8988T (cell line): Measurements from ENCODE around the gene PATJ.

ENCODE experiments used
- DNase-seq: peaks from one replicate; pipeline ENCODE4 v3.0.0; 2011

The PATJ gene

GRCh38 chr1:61993331-61993961, 251.2 kb downstream of the PATJ start:
- no peak for DNase-seq

- no peak for DNase-seq
Measured at GRCh38 chr1:61995641-61996040, 253.4 kb downstream of the PATJ start.

GRCh38 chr1:61997123-61997522, 254.8 kb downstream of the PATJ start:
- DNase-seq, result no peak

GRCh38 chr1:62003777-62004176, 261.5 kb downstream of the PATJ start:
- DNase-seq, result no peak

DNA sequence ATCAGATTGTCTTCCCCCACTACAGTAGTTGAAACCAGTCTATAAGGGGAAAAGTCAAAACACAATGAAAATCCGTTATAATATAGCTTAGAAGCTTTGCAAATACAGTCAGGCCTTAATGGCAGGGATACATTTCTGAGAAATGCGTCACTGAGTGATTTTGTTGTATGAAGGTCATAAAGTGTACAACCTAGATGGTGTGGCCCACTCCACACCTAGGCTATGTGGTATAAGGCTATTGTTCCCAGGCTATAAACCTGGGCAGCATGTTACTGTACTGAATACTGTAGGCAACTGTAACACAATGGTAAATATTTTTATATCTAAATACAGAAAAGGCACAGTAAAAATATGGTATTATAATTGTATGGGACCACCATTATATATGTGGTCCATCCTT, 264.4 kb downstream of the PATJ start:
- DNase-seq, result no peak

GRCh38 chr1:62011006-62011405, 268.7 kb downstream of the PATJ start:
- no peak for DNase-seq

DNA sequence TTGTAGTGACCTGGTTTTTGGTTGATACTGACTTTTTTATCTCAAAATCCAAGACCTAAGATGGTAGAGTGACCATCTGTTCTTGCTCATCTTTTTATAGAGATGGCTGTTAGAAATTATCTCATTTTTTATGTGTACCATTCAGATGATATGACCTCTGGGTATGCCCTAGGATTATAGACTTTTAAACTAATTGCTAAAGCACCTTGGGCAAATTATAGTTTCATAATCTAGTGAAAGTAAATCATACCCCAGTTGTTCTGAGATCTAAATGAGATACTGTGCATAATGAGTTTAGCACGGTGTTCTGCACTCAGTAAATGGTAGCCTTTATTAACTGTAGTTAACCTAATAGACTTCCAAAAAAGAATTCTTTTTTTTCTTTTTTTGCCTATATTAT, 269.8 kb downstream of the PATJ start:
- no peak for DNase-seq

DNA sequence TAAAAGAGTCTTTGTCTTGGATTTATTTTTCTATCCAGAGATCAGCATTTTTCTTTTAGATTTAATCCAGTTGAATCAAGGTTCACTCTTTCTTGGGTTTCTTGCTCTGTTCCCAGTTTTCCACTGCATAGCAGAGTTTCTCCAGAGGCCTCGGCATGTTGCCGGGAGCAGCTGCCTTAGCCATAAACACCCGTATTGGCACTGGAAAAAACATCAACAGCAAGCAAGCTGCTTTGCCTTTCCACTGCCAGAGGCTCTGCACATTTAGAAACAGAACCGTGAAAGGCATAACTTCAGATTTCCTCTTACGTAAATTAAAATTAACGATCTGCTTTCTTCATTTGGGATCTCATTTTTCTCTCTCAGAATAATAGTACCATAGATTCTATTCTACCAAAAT, 270.6 kb downstream of the PATJ start:
- DNase-seq, result no peak

DNA sequence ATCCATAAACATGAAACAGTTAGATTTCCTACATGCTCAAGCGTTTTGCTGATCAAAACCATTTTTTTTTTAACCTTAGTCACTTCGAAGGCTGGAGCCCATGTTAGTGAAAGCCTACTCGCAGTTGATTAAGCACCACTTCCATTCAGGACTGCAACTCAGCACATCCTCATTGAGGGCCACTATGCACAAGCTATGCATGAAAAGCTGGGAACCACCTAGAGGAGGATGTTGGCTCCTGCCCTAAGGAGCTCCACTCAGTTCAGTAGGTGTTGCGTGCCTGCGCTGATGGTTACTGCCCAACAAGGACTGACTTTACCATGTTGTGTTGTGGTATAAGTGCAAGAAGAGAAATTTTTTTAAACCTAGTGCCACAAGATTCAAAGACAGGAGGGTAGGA, 271.0 kb downstream of the PATJ start:
- DNase-seq, result no peak

- no peak for DNase-seq
Measured at GRCh38 chr1:62022382-62022983, 280.2 kb downstream of the PATJ start.

DNA sequence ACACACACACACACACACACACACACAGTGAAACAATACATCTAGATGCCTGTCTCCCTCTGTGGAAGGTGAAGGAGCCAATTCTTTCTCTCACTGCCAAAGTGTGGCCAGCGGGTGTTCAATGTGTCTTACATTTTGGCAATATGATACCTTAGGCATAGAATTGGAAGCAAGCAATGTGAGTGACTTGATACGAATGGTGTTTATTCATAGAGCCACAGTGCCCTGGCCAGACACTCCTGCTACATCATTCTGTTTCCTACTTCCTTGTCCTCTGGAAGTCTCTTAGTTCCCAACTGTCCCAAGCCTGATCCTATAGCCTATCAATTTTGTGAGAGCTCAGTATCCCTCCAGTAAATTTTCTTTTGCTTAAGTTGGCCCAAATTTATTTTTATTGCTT, 282.4 kb downstream of the PATJ start:
- DNase-seq, result no peak

DNA sequence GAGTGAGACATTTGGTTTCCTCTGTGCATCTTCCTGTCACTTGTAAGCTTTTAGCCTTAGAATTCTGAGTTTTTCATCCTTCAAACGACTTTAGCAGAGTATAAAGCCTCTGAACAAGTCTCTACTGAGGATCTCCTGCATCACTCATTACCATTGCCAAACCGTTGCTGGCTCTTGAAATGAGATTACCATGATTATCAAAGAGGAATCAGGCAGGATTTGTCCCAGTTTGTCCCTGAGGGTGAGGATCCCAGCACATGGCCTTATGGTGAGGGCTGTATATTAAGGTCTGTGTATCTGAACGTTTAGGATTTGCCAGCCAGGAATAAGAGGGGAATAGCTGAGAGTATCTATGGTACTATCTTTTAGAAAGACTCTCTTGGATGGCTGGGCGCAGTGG, 282.9 kb downstream of the PATJ start:
- DNase-seq, result no peak

DNA sequence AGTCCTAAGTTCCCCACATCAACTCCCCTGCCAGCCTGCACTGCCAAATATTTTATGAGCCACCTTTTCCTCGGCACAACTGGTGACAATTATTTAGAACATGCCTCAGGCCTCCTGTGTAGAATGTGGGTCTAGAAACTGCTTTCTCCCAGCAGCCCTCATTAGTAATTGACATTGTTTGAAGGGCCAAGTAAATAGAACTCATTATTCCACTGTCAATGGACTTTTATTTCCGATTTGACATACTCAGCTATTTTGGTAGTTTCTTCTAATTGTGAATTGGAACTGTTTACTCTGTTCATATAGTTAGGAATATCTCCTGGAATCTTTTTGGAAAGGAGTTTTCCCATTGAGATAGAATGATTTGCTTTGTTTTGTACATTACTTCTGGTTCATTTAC, 283.6 kb downstream of the PATJ start:
- DNase-seq, result no peak

- DNase-seq, result no peak
Measured at GRCh38 chr1:62029704-62030103, 287.4 kb downstream of the PATJ start.

DNA sequence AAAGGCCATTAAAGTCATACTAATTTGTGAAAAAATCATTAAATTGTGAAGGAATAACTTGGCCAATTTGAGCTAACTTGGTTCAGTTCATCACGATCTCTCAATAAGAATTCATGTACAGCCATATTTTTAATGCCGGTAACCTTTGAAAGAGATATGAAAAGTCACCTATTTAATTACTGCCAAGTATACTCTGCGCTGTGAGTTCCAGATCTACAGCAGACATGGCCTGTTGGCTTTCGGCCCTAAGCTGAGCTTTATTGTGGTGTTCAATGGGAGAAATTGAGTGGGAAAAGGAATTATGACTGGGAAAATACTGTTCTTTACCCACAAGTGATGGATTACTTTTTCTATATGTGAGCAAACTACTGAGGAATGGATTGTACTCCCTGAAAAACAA, 292.5 kb downstream of the PATJ start:
- no peak for DNase-seq

GRCh38 chr1:62037274-62037673, 295.0 kb downstream of the PATJ start:
- no peak for DNase-seq

- no peak for DNase-seq
Measured at GRCh38 chr1:62038594-62039284, 296.5 kb downstream of the PATJ start.

DNA sequence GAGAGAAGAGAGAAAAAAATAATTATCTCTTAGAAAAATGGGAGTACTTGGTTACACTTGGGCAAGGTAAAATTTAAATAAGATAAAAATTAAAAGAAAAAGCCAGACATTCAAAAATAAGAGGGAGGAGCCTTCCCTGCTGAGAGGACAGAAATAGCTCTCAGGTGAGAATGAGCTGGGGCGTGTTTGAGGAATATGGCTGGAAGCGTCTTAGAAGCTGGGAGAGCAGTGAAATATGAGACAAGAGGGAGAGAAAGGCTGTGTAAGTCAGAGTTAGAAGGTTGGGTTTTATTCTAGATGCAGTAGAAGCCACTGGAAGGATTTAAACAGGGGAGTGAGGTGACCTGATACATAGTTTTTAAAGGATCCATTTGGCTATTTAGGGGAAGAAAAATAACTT, 298.2 kb downstream of the PATJ start:
- no peak for DNase-seq

DNA sequence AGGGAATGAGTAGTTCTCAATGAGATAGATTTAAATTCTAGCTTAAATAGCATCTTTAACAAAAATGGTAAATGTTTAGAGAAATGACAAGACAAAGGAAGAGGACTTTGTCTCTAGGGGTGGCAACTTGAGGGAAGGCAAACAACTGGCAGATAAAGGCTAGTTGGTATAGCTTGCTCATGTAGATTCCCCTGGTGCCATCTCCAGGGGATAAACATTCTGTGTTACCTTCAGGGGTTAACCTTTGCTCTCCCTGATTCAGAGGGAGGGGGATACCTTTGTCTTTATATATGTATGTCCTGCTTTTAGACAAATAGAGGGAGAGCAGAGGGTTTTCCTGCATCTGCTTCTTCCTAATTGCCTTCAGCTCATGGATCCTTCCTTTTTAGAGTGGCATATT, 298.7 kb downstream of the PATJ start:
- no peak for DNase-seq

DNA sequence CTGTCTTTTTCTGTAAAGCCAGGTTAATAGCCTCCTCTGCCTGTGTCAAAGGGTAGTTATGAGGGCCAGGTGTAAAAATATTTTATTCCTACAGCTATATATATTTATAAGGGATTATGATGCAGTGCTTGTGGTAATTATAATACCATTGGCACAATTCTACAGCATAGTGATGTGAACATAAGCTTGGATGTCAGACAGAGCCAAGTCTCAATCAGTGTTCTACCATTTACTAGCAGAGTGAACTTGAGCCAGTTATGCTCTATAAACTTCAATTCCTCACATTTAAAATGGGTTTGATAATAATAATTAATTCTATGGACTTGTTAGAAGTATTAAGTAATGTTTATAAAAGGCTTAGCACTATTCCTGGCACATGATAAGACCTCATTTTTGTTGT, 300.9 kb downstream of the PATJ start:
- DNase-seq, result no peak

- no peak for DNase-seq
Measured at GRCh38 chr1:62045574-62045973, 303.3 kb downstream of the PATJ start.

- no peak for DNase-seq
Measured at GRCh38 chr1:62046927-62047326, 304.6 kb downstream of the PATJ start.

GRCh38 chr1:62050165-62050564, 307.9 kb downstream of the PATJ start:
- no peak for DNase-seq

DNA sequence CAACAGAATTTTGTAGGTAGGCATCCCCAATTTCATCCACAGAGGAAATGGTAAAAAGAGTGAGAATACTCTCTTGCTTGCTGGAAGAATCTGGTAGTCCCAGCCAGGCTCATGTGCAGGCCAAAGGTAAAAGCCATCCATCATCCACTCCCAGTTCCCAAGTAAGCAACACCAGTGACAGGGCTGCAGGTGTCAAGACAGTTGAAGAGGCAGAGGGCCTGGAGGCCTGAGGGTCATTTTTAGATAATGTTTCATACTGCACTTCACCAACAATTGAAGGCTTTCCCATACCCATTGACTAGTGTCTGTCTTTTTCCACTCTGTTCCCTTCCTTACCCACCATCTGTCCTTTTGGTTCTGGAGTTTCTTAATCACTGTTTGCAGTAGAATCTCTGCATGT, 310.7 kb downstream of the PATJ start:
- no peak for DNase-seq

DNA sequence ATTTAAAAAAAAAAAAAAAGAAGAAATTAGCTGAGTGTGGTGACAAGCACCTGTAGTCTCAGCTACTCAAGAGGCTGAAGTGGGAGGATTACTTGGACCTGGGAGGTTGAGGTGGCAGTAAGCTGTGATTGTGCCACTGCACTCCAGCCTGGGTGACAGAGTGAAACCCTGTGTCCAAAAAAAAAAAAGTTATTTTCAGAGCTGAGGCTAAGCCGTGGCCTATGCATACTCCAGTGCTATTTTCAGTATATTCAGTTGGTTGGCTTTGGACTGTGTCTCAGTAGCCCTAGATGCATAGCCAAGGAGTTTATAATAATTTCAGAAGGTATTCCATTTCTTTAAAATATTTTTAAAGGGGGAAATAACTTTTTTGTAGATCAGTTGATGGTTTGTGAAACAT, 311.9 kb downstream of the PATJ start:
- no peak for DNase-seq
